ENCODE data around the gene ABHD17C. TPM values are rescaled to one million over a fixed set of nuclear protein-coding genes. Genes with fewer than 3 reads are reported as not detected.

The ABHD17C gene
- total RNA-seq, 1 experiment from 2014 or later: 4.0 TPM

GRCh38 chr15:80790236-80790635, 95.1 kb downstream of the ABHD17C start:
- in situ Hi-C loops (cut with HindIII; ENCODE audit: low pct_unique_long_range_greater_than_20kb, low sequenced_read_pairs): loop anchor here (25.0 kb wide), 1 partner anchor 353 kb away; no protein-coding TSS in a partner anchor
- no peak for DNase-seq (ENCODE audit: low read depth)

- no peak for DNase-seq (ENCODE audit: low read depth)
Observed at GRCh38 chr15:80791004-80791403, 95.9 kb downstream of the ABHD17C start.

DNA sequence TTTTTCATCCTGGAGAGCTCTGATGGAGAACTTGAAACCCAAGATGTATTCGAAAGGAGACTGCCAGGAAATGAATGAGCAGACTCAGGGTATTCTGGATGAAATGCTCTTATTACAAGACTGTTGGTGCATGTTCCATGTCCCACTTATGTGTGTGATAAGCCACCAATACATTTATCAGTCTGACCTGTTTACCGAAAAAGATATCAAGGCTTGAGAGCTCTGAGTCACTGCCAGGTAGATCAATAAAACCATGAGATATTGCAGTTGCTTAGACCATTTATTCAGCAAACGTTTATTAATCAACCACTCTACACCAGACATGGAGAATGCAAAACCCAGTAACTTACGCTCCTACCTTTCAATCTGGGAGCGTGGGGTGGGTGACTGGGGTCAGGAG, 101.3 kb downstream of the ABHD17C start:
- no peak for DNase-seq (ENCODE audit: low read depth)
- in situ Hi-C loops (cut with HindIII; ENCODE audit: low pct_unique_long_range_greater_than_20kb, low sequenced_read_pairs): loop anchor here (25.0 kb wide), 1 partner anchor 359 kb away; no protein-coding TSS in a partner anchor

More at GRCh38 chr15:80791004-80791403, 95.9 kb downstream of the ABHD17C start:
- in situ Hi-C loops (cut with HindIII; ENCODE audit: low pct_unique_long_range_greater_than_20kb, low sequenced_read_pairs): loop anchor here (25.0 kb wide), 1 partner anchor 354 kb away; no protein-coding TSS in a partner anchor

DNA sequence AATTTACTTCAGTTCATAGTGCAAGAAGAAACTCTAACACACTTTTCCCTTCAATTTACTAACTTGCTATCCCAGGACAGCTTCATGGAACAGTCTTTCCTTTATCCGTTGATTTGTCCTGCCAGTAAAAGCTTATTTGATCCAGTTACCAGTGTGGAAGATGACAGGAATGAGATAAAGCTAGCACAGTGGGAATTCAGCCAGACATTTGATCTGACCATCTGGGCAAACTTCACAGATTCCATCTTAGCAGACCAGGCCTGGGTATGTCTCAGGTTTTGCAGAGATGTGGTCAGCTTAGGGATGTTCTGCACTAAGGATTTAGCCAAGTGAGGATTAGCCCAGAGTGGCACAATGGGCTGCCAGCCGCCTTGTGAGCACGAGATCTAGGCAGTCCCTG, 103.8 kb downstream of the ABHD17C start:
- no peak for DNase-seq (ENCODE audit: low read depth)
- in situ Hi-C loops (cut with HindIII; ENCODE audit: low pct_unique_long_range_greater_than_20kb, low sequenced_read_pairs): loop anchor here (25.0 kb wide), 1 partner anchor 362 kb away; no protein-coding TSS in a partner anchor

GRCh38 chr15:80800067-80800466, 105.0 kb downstream of the ABHD17C start:
- no peak for DNase-seq (ENCODE audit: low read depth)
- in situ Hi-C loops (cut with HindIII; ENCODE audit: low pct_unique_long_range_greater_than_20kb, low sequenced_read_pairs): no loop called here

- in situ Hi-C loops (cut with HindIII; ENCODE audit: low pct_unique_long_range_greater_than_20kb, low sequenced_read_pairs): no loop called here
- no peak for DNase-seq (ENCODE audit: low read depth)
Observed at GRCh38 chr15:80801891-80802680, 107.0 kb downstream of the ABHD17C start.

DNA sequence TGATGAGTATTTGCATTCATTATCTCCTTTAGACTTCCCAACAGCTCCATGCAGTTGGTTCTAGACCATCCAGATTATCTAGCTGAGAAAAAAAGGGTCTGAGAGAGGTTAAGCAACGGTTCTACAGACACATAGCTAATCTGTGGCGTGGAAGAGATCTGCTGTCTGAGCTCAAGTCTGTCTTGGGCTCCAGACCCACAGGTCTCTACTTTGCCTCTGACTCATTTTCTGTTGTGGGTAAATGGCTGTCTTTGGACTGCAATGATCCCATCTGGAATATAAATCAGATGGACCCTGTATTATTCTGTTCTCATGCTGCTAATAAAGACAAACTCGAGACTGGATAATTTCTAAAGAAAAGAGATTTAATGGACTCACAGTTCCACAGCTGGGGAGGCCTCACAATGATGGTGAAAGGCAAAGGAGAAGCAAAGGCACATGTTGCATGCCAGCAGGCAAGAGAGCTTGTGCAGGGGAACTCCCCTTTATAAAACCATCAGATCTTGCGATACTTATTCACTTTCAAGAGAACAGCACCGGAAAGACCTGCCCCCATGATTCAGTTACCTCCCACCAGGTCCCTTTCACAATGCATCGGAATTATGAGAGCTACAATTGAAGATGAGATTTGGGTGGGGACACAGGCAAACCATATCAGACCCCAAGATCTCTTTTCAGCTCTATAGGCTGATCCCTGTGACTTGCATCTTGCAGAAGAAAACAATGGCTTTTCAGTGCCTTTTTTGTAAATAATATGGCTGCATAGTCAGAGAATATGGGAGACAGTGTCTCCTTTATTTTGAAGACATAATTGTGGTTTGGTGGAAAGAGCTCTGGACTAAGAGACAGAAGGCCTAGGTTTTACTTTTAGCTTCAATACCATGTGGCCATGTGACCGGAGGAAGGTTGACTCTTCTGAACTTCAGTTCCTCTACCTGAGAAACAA, 108.7 kb downstream of the ABHD17C start:
- no peak for DNase-seq (ENCODE audit: low read depth)
- in situ Hi-C loops (cut with HindIII; ENCODE audit: low pct_unique_long_range_greater_than_20kb, low sequenced_read_pairs): no loop called here

DNA sequence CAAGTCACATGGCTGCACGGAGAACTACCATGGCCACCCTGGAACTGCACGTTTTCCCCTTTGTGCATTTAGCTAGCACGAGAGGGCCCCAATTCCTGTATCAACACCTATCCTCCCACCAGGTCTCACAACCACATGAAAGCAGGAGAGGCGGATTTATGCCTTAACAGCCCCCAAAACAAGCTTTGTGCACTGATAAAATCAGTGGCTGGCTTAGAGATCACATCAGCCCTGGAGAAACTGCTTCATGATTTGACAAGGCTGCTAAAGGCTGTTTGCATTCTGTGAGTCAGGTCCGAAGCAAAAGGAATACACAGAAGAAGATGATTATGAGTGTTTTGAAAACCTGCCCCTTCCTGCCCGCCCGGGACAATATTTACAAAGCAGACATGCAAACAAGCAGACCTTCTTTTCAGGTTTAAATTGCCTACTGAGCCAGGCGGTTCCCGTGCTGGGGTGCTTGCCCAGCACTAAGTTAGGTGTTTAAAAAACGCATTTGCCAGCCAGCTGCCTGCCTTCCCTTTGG, 109.9 kb downstream of the ABHD17C start:
- DNase-seq (ENCODE audit: low read depth): no peak
- in situ Hi-C loops (cut with HindIII; ENCODE audit: low pct_unique_long_range_greater_than_20kb, low sequenced_read_pairs): no loop called here

Other genes with a start within 250 kb of the ABHD17C start
- gene CEMIP, start 84.1 kb downstream of the ABHD17C start, total RNA-seq (2014; rRNA removed; shearing (Covaris generic); ENCODE audit: low replicate concordance): not detected in 2 replicates